ENCODE data around the gene TMEM151B.

GRCh38 chr6:44292661-44293365, 22.6 kb downstream of the TMEM151B start:
- TF ChIP-seq CTCF (IDR thresholded peaks at IDR 0.05 in 4 of 5, conservative IDR thresholded peaks at IDR 0.05 in 1 of 5) (no peak), POLR2A (IDR thresholded peaks at IDR 0.05) (no peak)
